ENCODE results near the gene METAP1D. TPM values are rescaled to one million over a fixed set of nuclear protein-coding genes. Genes with fewer than 3 reads are reported as not detected.
"Not testable (repeated sequence)": the region's sequence is repeated elsewhere in the genome, so short reads cannot be mapped to it uniquely, and the experiment has no call there.

METAP1D gene
- total RNA-seq, 1 experiment from 2014 or later, result 11.3 TPM

DNA sequence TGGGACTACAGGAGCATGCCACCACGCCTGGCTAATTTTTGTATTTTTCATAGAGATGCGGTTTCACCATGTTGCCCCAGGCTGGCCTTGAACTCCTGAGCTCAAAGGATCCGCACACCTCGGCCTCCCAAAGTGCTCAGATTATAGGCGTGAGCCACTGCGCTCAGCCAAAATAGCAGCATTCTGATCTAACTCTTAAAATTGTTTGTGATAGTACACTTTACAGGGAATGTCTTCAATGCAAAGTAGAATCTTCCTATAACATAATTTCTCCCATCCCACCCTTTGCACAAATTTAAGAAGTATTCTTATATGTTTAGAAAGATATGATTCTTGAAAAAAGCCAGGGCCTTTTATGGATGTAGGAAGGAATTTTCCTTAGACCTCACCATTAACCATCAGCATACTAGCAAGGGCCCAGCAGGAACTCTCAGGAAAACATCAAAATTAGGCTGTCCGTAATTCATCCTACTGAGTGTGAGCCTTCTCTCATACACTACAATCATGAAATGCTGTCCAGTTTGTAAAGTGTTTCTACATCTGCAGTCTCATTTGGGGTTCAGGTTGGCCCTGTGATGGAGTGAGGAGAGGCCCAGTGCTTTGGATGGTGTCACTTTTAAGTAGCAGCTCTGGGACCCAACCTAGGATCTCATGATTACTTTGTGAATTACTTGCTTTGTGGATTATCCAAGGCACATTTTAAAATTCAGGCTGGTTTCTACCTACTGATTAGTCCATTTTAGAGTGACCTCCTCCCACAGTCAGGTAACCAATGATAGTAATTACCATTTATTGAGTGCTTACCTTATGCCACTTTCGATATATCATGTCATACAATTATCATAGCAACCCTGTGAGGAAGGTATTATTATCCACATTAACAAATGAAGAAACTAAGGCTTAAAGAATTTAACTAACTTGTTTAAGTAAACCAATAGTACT lies 48.1 kb downstream of the METAP1D start:
- no peak for DNase-seq (ENCODE audit: low read depth in 1 of 2, low spot score in 2 of 2)
- H3K27me3 ChIP-seq (replicated peaks), result no peaks in the 10 kb centered on the region
- H3K27ac ChIP-seq, result no peak overlapping the region
- no peaks in the 10 kb centered on the region for H3K36me3 ChIP-seq
- H3K9me3 ChIP-seq (replicated peaks), result no peaks in the 10 kb centered on the region
- no peaks in the 10 kb centered on the region for H3K4me1 ChIP-seq (replicated peaks)
- H3K4me3 ChIP-seq, result no peak overlapping the region

DNA sequence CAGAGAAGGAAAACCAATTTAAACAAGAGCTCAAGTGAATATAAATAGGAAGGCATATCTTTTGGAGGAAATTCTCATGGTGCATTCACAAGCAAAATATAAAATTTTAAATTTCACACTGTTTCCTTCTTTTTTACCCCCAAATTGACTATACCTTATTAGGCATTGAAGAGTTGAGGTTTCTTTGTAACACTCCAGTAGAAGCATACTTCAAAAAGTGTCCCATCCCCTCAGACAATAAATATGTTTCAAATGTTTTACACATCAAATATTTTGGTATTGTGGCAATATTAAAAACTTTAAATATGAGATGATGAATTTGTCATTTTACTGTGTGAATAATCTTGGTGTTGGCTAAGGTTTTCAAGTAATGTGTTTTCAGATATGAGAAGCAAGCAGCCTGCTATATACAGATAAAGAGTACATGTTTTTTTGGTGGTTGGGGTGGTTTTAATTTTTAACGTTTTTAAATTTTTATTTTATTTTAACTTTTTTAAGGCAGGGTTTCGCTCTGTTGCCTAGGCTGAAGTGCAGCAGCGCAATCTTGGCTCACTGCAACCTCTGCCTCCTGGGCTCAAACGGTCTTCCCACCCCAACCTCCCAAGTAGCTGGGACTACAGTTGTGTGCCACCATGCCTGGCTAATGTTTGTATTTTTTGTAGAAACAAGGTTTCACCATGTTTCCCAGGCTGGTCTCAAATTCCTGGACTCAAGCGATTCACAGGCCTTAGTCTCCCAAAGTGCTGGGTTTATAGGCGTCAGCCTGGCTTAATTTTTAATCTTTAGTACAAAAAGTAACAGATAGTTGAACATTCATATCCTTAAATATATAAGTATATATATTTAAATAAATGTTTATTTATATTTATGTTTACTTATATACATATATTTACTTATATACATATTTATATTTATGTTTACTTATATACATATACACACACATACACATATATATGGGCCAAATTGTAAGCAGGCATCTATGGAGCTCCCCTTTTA lies 49.1 kb downstream of the METAP1D start:
- Histone ChIP-seq H3K36me3 (no peaks in the 10 kb centered on the region), H3K9me3 (replicated peaks) (no peaks in the 10 kb centered on the region), H3K4me1 (replicated peaks) (no peaks in the 10 kb centered on the region), H3K27ac (no peak overlapping the region), H3K4me3 (no peak overlapping the region), H3K27me3 (replicated peaks) (no peaks in the 10 kb centered on the region)
- no peak for DNase-seq (ENCODE audit: low read depth in 1 of 2, low spot score in 2 of 2)

DNA sequence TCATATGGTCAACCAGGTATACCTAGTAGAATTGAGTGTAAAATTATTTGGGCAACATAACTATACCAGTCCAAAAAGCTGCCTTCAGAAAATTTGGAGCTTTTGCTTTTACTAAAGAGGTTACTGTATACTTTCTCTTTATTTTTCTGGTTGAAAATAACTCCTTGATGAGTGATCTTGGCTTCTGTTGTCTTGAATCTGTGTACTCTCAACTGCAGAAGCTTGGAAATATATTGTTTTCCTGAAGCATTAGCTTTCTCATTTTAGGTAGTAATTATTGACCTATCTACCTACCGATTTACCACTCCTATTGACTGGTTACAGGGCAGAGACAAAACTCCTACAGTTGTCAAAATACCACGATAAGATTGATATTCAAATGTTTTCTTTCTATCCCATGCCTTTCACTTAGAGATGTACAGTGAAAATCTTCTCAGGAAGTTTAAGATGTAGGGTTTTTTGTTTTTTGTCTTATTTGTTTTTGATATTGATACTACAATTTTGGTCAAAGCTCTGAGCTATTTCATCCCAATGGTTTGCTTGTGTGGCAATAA lies 49.9 kb downstream of the METAP1D start:
- no peak overlapping the region for H3K4me3 ChIP-seq

DNA sequence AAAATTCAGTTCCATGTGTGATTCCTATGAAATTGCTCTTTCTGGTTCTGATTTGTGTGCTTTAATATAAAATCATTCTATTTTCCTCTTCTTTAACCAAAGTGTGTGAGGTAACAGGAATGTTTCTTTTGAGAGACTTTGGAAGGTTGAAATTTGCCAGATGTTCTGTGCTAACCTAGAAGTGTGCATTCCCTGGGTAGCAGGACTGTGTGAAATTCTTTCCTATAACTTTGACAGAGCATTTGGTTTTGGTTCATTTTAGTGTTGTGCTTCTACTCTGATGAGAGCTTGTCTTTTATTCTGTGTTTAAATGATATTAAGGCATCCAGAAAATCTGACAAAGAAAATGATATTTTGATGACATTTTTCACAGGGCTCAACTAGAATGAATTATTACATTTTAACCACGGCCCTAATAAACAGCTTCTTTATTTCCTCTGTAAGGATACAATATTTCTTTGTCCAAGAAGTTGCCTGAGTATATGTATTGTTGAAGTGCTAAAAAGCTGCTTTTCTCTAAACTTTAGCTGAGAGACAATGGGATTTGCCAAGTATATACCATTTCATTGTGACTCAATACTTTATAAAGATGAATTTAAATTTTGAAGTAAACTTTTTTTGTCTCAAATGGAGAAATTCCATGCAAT lies 50.8 kb downstream of the METAP1D start:
- no peak overlapping the region for H3K4me3 ChIP-seq
- no peaks in the 10 kb centered on the region for H3K27me3 ChIP-seq (replicated peaks)
- H3K9me3 ChIP-seq (replicated peaks), result no peaks in the 10 kb centered on the region
- no peak overlapping the region for H3K27ac ChIP-seq
- no peak for DNase-seq (ENCODE audit: low read depth in 1 of 2, low spot score in 2 of 2)
- no peaks in the 10 kb centered on the region for H3K4me1 ChIP-seq (replicated peaks)
- H3K36me3 ChIP-seq, result no peaks in the 10 kb centered on the region

More for the DNA sequence above, 49.9 kb downstream of the METAP1D start:
- Histone ChIP-seq H3K36me3 (no peaks in the 10 kb centered on the region), H3K27ac (no peak overlapping the region), H3K27me3 (replicated peaks) (no peaks in the 10 kb centered on the region), H3K9me3 (replicated peaks) (no peaks in the 10 kb centered on the region), H3K4me1 (replicated peaks) (no peaks in the 10 kb centered on the region)
- DNase-seq (ENCODE audit: low read depth in 1 of 2, low spot score in 2 of 2), result no peak

DNA sequence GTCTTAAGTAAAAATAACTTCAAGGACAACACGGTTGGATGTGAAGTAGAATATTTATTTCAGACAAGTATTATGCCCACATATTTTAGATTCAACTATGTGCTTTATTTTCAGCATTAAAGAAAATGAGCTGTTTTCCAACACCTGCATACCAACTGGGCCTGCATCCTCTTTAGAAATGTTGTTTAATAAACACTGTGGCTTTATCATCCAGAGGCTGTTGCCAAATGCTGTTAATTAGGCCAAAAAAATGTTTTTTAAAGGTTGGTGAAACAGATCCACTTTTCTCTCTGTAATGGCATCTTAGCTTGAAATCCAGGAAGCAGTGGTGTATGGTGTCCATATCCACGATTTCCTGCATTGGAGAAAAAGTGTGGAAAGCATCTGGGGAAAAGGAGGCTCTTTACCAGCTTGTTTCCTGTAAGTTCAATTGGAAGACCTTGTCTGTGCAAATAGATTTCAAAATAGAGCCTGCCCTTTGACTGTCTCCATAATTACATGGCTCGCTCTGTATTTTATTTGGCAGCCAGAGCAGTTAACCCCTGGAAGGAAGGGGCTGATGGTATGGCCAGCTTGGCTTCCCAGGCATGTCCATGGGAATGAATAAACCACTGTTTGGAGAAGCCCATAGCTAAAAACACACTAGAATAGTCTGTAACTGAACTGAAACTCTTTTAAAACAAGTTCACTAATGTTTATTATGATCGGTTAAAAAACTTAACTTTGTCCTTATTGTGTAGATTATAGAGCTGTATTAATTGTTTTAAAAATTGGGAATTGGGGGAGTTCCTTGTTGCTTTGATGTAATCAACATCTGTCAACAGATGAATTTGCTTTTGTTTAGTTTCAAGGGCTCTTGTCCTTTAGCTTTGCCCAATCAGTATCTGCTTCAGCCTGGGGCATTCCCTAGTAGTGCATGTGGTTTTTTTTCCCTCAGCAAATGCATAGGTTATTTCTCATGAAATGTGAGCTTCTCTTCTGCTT lies 52.5 kb downstream of the METAP1D start:
- Histone ChIP-seq H3K9me3 (replicated peaks) (no peaks in the 10 kb centered on the region), H3K27me3 (replicated peaks) (no peaks in the 10 kb centered on the region), H3K36me3 (no peaks in the 10 kb centered on the region), H3K4me1 (replicated peaks) (no peaks in the 10 kb centered on the region), H3K27ac (no peak overlapping the region), H3K4me3 (no peak overlapping the region)
- DNase-seq (ENCODE audit: low read depth in 1 of 2, low spot score in 2 of 2), result no peak

DNA sequence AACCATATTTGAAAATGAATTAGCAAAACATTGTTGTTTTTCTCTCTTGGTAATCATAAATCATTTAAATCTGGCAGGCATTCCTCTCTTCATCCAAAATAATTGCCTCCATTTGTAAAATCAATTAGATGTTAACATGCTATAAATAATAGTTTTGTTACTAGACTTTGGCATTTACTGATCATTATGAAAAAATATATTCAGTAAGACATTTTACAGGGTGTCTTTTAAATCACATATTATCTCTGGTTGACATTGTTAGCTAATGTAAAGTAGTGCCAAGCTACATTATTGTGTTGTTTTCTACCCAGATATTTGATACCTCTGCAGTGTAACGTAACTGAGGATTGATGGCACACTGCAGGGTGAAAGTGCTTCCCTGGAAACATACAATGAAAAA lies 53.7 kb downstream of the METAP1D start:
- H3K4me1 ChIP-seq (replicated peaks), result no peaks in the 10 kb centered on the region
- no peak overlapping the region for H3K27ac ChIP-seq
- no peak overlapping the region for H3K4me3 ChIP-seq
- H3K36me3 ChIP-seq, result no peaks in the 10 kb centered on the region
- H3K27me3 ChIP-seq (replicated peaks), result no peaks in the 10 kb centered on the region
- H3K9me3 ChIP-seq (replicated peaks), result no peaks in the 10 kb centered on the region
- DNase-seq (ENCODE audit: low read depth in 1 of 2, low spot score in 2 of 2), result no peak

DNA sequence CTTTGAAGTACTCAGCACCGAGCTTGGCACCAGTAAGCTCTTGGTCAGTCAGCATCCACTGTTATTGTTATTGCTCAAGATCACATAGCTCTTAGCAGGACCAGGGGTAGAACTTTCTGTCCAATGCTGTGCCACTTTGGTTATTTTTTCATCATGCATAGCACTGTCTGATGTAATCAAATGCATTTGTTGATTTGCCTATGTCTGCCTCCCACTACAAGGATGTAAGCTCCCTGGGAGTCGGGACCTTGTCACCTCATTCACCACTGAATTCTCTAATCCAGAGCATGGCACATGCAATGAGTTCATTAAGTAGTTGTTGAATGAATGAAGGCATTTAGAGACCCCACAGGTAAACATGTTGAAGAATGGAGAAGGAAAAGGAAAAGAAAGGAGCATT lies 56.5 kb downstream of the METAP1D start:
- Histone ChIP-seq H3K36me3 (no peaks in the 10 kb centered on the region), H3K27me3 (replicated peaks) (no peaks in the 10 kb centered on the region), H3K9me3 (replicated peaks) (no peaks in the 10 kb centered on the region), H3K4me1 (replicated peaks) (no peaks in the 10 kb centered on the region), H3K27ac (no peak overlapping the region), H3K4me3 (no peak overlapping the region)
- no peak for DNase-seq (ENCODE audit: low read depth in 1 of 2, low spot score in 2 of 2)

DNA sequence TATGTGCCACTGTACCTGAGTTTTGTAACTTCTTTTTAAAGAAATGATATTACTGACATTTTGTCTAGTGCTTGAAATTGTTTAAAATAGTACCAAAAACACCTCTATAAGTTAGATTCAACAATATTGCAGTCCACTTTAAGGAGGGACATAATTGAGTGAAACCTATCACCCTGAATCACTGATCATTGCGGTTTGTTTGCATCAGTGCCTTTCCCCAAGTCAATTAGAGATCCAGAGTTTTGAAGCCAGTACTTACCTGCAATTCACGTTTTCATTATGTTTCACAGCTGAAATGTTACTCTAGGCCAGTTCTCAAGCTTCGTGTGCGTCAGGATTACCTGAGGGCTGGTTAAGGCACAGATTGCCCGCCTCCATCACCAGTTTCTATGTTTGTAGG lies 58.9 kb downstream of the METAP1D start:
- no peaks in the 10 kb centered on the region for H3K4me1 ChIP-seq (replicated peaks)
- H3K4me3 ChIP-seq, result no peak overlapping the region
- no peak overlapping the region for H3K27ac ChIP-seq
- H3K9me3 ChIP-seq (replicated peaks), result no peaks in the 10 kb centered on the region
- H3K27me3 ChIP-seq (replicated peaks), result no peaks in the 10 kb centered on the region
- no peaks in the 10 kb centered on the region for H3K36me3 ChIP-seq
- DNase-seq (ENCODE audit: low read depth in 1 of 2, low spot score in 2 of 2), result no peak

DNA sequence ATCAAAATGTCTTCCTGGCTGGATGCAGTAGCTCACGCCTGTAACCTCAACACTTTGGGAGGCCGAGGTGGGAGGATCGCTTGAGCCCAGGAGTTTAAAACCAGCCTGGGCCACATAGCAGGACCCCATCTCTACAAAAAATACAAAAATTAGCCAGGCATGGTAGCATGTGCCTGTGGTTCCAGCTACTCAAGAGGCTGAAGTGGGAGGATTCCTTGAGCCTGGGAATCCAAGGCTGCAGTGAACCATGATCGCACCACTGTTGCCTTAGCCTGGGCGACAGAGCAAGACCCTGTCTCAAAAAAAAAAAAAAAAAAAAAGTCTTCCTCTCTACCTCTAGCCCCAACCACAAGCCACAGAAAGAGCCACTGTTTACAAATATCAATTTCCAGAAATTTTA lies 60.4 kb downstream of the METAP1D start:
- H3K36me3 ChIP-seq; H3K9me3 ChIP-seq (replicated peaks); H3K27me3 ChIP-seq (replicated peaks); H3K4me1 ChIP-seq (replicated peaks); H3K27ac ChIP-seq; H3K4me3 ChIP-seq; DNase-seq (ENCODE audit: low read depth in 1 of 2, low spot score in 2 of 2): not testable (repeated sequence)

DNA sequence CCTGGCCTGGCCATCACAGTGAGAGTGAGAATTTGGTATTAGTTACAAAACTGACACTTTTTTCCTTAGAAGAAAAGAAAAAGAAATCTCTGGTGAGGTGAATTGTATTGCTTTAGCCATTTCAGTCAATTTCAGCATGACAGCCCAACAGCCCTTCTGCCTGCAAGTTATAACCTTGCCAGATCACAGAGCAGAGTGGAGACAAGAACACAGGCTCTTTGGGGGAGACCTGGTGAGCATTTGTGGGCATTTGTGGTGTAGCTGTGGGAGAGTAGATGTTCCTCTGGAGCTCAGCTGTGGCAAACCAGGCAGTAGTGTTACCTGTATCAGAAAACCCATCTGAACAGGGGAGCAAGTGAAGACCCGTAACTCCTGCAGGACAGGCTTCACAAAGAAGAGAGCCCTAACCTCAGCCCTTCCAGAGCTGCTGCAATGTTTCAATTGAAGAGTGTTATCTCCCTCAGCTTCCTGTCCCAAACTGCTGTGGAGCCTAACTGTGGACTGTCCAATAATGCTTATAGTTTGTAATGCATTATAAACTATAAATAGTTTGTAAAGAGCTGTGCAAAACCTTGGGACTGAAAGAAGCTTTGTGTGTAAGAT lies 62.8 kb downstream of the METAP1D start:
- H3K36me3 ChIP-seq, result no peaks in the 10 kb centered on the region
- no peaks in the 10 kb centered on the region for H3K4me1 ChIP-seq (replicated peaks)
- DNase-seq (ENCODE audit: low read depth in 1 of 2, low spot score in 2 of 2), result no peak
- H3K27ac ChIP-seq, result no peak overlapping the region
- H3K4me3 ChIP-seq, result no peak overlapping the region
- no peaks in the 10 kb centered on the region for H3K9me3 ChIP-seq (replicated peaks)
- no peaks in the 10 kb centered on the region for H3K27me3 ChIP-seq (replicated peaks)

DNA sequence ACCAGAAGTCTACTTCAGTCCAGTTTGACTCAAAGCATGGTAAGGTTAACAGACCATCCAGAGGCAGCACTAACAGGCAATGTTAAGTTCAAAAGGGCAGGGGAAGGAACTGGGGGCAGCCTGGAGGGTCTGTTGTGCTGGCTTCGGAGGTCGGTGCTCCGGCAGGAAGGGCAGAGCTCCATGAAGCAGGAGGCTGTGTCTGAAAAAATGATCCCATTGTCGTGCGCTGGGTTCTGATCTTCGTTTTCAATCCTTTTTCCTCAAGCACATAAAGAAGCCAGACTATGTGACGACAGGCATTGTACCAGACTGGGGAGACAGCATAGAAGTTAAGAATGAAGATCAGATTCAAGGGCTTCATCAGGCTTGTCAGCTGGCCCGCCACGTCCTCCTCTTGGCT lies 63.7 kb downstream of the METAP1D start:
- Histone ChIP-seq H3K36me3 (no peaks in the 10 kb centered on the region), H3K27me3 (replicated peaks) (no peaks in the 10 kb centered on the region), H3K9me3 (replicated peaks) (no peaks in the 10 kb centered on the region), H3K4me1 (replicated peaks) (no peaks in the 10 kb centered on the region), H3K4me3 (no peak overlapping the region), H3K27ac (no peak overlapping the region)
- DNase-seq (ENCODE audit: low read depth in 1 of 2, low spot score in 2 of 2), result no peak

DNA sequence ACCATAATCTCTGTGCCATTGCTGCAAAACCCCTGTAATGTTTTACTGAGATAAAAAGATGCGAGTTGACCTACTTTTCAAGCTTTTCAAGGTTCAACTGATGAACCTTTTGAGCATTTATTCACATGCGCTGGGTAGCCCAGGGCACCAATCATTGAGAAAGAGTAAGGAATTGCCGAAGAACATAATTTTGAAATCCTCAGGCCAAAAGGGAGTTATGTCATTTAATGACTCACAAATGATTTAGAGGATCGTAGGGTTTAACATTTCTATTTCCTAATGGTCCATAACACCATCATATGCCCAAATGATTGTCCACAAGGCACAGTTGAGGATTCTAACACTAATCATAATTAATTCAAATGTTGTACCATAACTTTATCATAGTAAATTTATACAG lies 65.4 kb downstream of the METAP1D start:
- Histone ChIP-seq H3K36me3 (no peaks in the 10 kb centered on the region), H3K9me3 (replicated peaks) (no peaks in the 10 kb centered on the region), H3K27me3 (replicated peaks) (no peaks in the 10 kb centered on the region), H3K27ac (no peak overlapping the region), H3K4me1 (replicated peaks) (no peaks in the 10 kb centered on the region), H3K4me3 (no peak overlapping the region)
- DNase-seq (ENCODE audit: low read depth in 1 of 2, low spot score in 2 of 2), result no peak
